Caco-2 (cell line): ENCODE results near the gene TPD52L3. TPM values are rescaled to one million over a fixed set of nuclear protein-coding genes. Genes with fewer than 3 reads are reported as not detected.

Experiments
- BruUV-seq: library from RNA; stranded (reverse); fragments of 400-500 nt; replicated peaks from 2 replicates; lab custom pipeline; 2021; lab: Mats Ljungman, UMichigan
- CTCF ChIA-PET: fragments of 300-600 bp; sonication (Branson Sonifier 250); formaldehyde crosslinking; loops from one replicate; lab custom pipeline; 2022; ENCODE audit warnings: antibody characterized with exemption; lab: Charles Lee
- POLR2A ChIA-PET: fragments of 300-600 bp; sonication (Branson Sonifier 250); formaldehyde crosslinking; loops from one replicate; lab custom pipeline; 2022; ENCODE audit warnings: antibody characterized with exemption; lab: Charles Lee
- DNase-seq, 2 experiments: peaks; one replicate each; pipeline versions ENCODE4 v3.0.0 to v3.0.0-alpha.2; 2020 to 2022
- H3K27me3 ChIP-seq: replicated peaks from 2 replicates; pipeline ENCODE4 v1.6.0; 2011; ENCODE audit warnings: low read length; ENCODE audit not compliant: control insufficient read depth, insufficient read depth
- H3K36me3 ChIP-seq: 2 replicates; pipeline ENCODE4 v1.5.1; 2011; ENCODE audit warnings: low read length; ENCODE audit not compliant: control insufficient read depth, insufficient read depth
- H3K4me1 ChIP-seq: fragments of 250-450 bp; sonication (Bioruptor Pico); 2 replicates; pipeline ENCODE4 v1.5.1; 2020; ENCODE audit warnings: mild to moderate bottlenecking
- H3K4me3 ChIP-seq: 2 replicates; pipeline ENCODE4 v1.5.1; 2011; ENCODE audit warnings: low read depth, mild to moderate bottlenecking, control low read depth, low read length
- H3K9me3 ChIP-seq: fragments of 250-450 bp; sonication (Bioruptor Pico); 2 replicates; pipeline ENCODE4 v1.5.1; 2020; ENCODE audit warnings: mild to moderate bottlenecking, moderate library complexity
- H3K27ac Mint-ChIP-seq: one replicate; pipeline ENCODE4 v1.8.0; 2022; ENCODE audit warnings: mixed read lengths; ENCODE audit not compliant: unreplicated experiment
- H3K27me3 Mint-ChIP-seq: one replicate; pipeline ENCODE4 v1.8.0; 2022; ENCODE audit warnings: mixed read lengths; ENCODE audit not compliant: insufficient read depth, unreplicated experiment
- H3K36me3 Mint-ChIP-seq: one replicate; pipeline ENCODE4 v1.8.0; 2022; ENCODE audit warnings: mild to moderate bottlenecking, mixed read lengths; ENCODE audit not compliant: insufficient read depth, unreplicated experiment
- H3K4me1 Mint-ChIP-seq: one replicate; pipeline ENCODE4 v1.8.0; 2022; ENCODE audit warnings: low read depth, mixed read lengths; ENCODE audit not compliant: unreplicated experiment
- H3K4me3 Mint-ChIP-seq: one replicate; pipeline ENCODE4 v1.8.0; 2022; ENCODE audit warnings: mild to moderate bottlenecking, moderate library complexity, mixed read lengths; ENCODE audit not compliant: unreplicated experiment
- H3K9me3 Mint-ChIP-seq: one replicate; pipeline ENCODE4 v1.8.0; 2022; ENCODE audit warnings: mixed read lengths; ENCODE audit not compliant: unreplicated experiment
- CTCF ChIP-seq, 2 experiments: fragments of 200-600 bp in 1 of 2; IDR thresholded peaks; 1 replicate in 1 of 2; 2 replicates in 1 of 2; pipeline versions ENCODE4 v1.5.1 to v1.8.0; 2011 to 2022; ENCODE audit warnings: antibody characterized with exemption in 1 of 2, control low read depth in 1 of 2, inconsistent platforms in 1 of 2, low read depth in 1 of 2, low read length in 1 of 2, mild to moderate bottlenecking in 1 of 2, moderate library complexity in 1 of 2; ENCODE audit not compliant: insufficient read depth in 1 of 2, severe bottlenecking in 1 of 2, unreplicated experiment in 1 of 2
- intact Hi-C: fragments of 100-400 bp; cut with micrococcal nuclease; formaldehyde crosslinking; loops from one replicate; pipeline ENCODE4 v1.10.0; 2022; ENCODE audit not compliant: unreplicated experiment
- total RNA-seq: library from RNA; stranded (reverse); gene quantifications from 2 replicates; pipeline ENCODE4 v1.2.3, GENCODE V29; 2022

The TPD52L3 gene
- total RNA-seq, 1 experiment from 2014 or later: not detected

DNA sequence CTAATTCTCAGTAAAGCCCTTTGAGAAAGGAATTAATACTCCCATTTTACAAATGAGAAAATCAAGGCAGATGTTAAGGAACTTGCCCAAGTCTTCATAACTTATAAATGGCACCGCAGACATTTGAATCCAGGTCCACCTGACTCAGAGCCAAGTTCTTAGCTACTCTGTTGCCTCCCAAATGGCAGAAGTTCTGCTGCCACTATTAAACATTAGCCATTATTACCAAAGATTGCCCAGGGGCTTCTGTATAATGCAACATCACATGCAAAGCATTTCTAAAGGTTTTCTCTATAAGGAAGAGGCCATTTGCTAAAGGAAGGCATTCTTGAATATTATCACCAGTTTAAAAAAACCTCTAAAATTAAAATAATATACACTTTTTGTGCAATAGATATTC, 28.3 kb downstream of the TPD52L3 start:
- TF ChIP-seq CTCF (IDR thresholded peaks at IDR 0.05; ENCODE audit: insufficient read depth in 1 of 2, low read depth in 1 of 2, low read length in 1 of 2, severe bottlenecking in 1 of 2, unreplicated experiment in 1 of 2): no peak
- Histone ChIP-seq H3K27me3 (no peaks in the 10 kb centered on the region), H3K36me3 (no peaks in the 10 kb centered on the region), H3K4me1 (peaks cover 6% of the 10 kb centered on the region), H3K4me3 (no peak overlapping the region), H3K9me3 (no peaks in the 10 kb centered on the region)
- DNase-seq: no peak
- peaks cover 13% of the 10 kb centered on the region for H3K4me1 Mint-ChIP-seq
- H3K4me3 Mint-ChIP-seq: no peak overlapping the region
- H3K9me3 Mint-ChIP-seq: no peaks in the 10 kb centered on the region
- H3K27ac Mint-ChIP-seq: no peak overlapping the region
- intact Hi-C loops: loop anchor here (10.0 kb wide), 2 partner anchors 328 to 378 kb away; no protein-coding TSS in a partner anchor
- H3K27me3 Mint-ChIP-seq: no peaks in the 10 kb centered on the region
- no TSS peak for BruUV-seq
- POLR2A ChIA-PET: no interaction called here
- CTCF ChIA-PET: interaction anchor here (0.5 kb wide), 1 partner anchor 877 kb away, joined by 6 read pairs; no protein-coding TSS in a partner anchor
- H3K36me3 Mint-ChIP-seq: no peaks in the 10 kb centered on the region

- H3K27me3 Mint-ChIP-seq: no peaks in the 10 kb centered on the region
- H3K36me3 Mint-ChIP-seq: no peaks in the 10 kb centered on the region
- no peak for DNase-seq
- Histone ChIP-seq H3K9me3 (no peaks in the 10 kb centered on the region), H3K4me1 (peaks cover 5% of the 10 kb centered on the region; the same call in 1 of the 2 replicates), H3K36me3 (no peaks in the 10 kb centered on the region), H3K27me3 (no peaks in the 10 kb centered on the region), H3K4me3 (no peak overlapping the region)
- no peak for TF ChIP-seq CTCF (IDR thresholded peaks at IDR 0.05; ENCODE audit: insufficient read depth in 1 of 2, low read depth in 1 of 2, low read length in 1 of 2, severe bottlenecking in 1 of 2, unreplicated experiment in 1 of 2)
- no TSS peak for BruUV-seq
- POLR2A ChIA-PET: no interaction called here
- intact Hi-C loops: loop anchor here (10.0 kb wide), 2 partner anchors 328 to 378 kb away; no protein-coding TSS in a partner anchor
- H3K27ac Mint-ChIP-seq: no peak overlapping the region
- CTCF ChIA-PET: no interaction called here
- H3K4me1 Mint-ChIP-seq: peaks cover 12% of the 10 kb centered on the region
- no peaks in the 10 kb centered on the region for H3K9me3 Mint-ChIP-seq
- H3K4me3 Mint-ChIP-seq: no peak overlapping the region
These were observed 28.7 kb downstream of the TPD52L3 start for GRCh38 chr9:6356904-6357303.

GRCh38 chr9:6367128-6367890, 39.1 kb downstream of the TPD52L3 start:
- no peak overlapping the region for H3K4me3 ChIP-seq
- intact Hi-C loops: no loop called here
- POLR2A ChIA-PET: no interaction called here
- Mint-ChIP-seq H3K27me3 (no peaks in the 10 kb centered on the region), H3K27ac (no peak overlapping the region), H3K9me3 (no peaks in the 10 kb centered on the region), H3K4me1 (peaks cover 12% of the 10 kb centered on the region), H3K4me3 (no peak overlapping the region), H3K36me3 (no peaks in the 10 kb centered on the region)
- H3K27me3 ChIP-seq: no peaks in the 10 kb centered on the region
- H3K9me3 ChIP-seq: peaks cover 8% of the 10 kb centered on the region; the same call in 1 of the 2 replicates
- CTCF ChIA-PET: no interaction called here
- no peaks in the 10 kb centered on the region for H3K36me3 ChIP-seq
- no peaks in the 10 kb centered on the region for H3K4me1 ChIP-seq
- no peak for DNase-seq
- TF ChIP-seq CTCF (IDR thresholded peaks at IDR 0.05; ENCODE audit: insufficient read depth in 1 of 2, low read depth in 1 of 2, low read length in 1 of 2, severe bottlenecking in 1 of 2, unreplicated experiment in 1 of 2): no peak
- no TSS peak for BruUV-seq
